A673 (cell line): ENCODE measurements around the gene DESI2.

Experiments
- CTCF ChIP-seq: fragments of 300-800, 200-600 bp; sonication (generic); conservative IDR thresholded peaks from 2 replicates; pipeline ENCODE4 v1.5.1; 2017; ENCODE audit warnings: low read depth, mild to moderate bottlenecking, antibody characterized with exemption, low read length, moderate library complexity, mixed read lengths
- EZH2 ChIP-seq: fragments of 200-600 bp; sonication (generic); IDR thresholded peaks from 2 replicates; pipeline ENCODE4 v1.6.1; 2017; ENCODE audit warnings: borderline replicate concordance, low read depth, mild to moderate bottlenecking, mixed read lengths, antibody characterized with exemption, low read length; ENCODE audit not compliant: poor library complexity, severe bottlenecking

- TF ChIP-seq CTCF: no peak
- TF ChIP-seq EZH2: no peak
These were observed 56.1 kb downstream of the DESI2 start for GRCh38 chr1:244709076-244709475.
